K562 (cell line): ENCODE data around the gene GPRIN1. TPM values are rescaled to one million over a fixed set of nuclear protein-coding genes. Genes with fewer than 3 reads are reported as not detected.

ENCODE experiments used
- ATAC-seq: fragments of 200-7000 bp; cut with Tn5 transposase; 3 replicates; pipeline ENCODE4 v1.9.1; 2020; ENCODE audit warnings: moderate library complexity
- BruUV-seq: library from RNA; stranded (reverse); fragments of 400-500 nt; replicated peaks from 2 replicates; lab custom pipeline; 2021; lab: Mats Ljungman, UMichigan
- CTCF ChIA-PET: fragments of 300-600 bp; formaldehyde crosslinking; extraction: SDS; loops from one replicate; lab custom pipeline; 2021; ENCODE audit warnings: low intra/inter-chr PET ratio; lab: Yijun Ruan, JAX
- POLR2A ChIA-PET: fragments of 300-600, 350-650 bp; sonication (Branson Sonifier 250); formaldehyde crosslinking; extraction: SDS; loops from one replicate; lab custom pipeline; 2021; ENCODE audit warnings: antibody characterized with exemption, inconsistent platforms; lab: Yijun Ruan, JAX
- DNase-seq, 4 experiments: peaks; one replicate each; pipeline versions ENCODE4 v3.0.0 to v3.0.0-alpha.2; 2011 to 2018; ENCODE audit warnings: low spot score in 3 of 4, mixed read lengths in 3 of 4; ENCODE audit errors: extremely low read depth in 1 of 4
- FAIRE-seq: peaks from 2 replicates; lab custom pipeline; 2011; peaks lifted over from hg19 to GRCh38; lab: Jason Lieb, UNC
- H2AFZ ChIP-seq: 2 replicates; pipeline ENCODE4 v1.6.0; 2011; ENCODE audit warnings: low read depth, low read length, control low read depth, inconsistent platforms
- H3K27ac ChIP-seq: fragments of 200-600 bp; 3 replicates; pipeline ENCODE4 v1.8.0; 2011; ENCODE audit warnings: low read depth, mild to moderate bottlenecking, control low read depth, inconsistent platforms, low read length, moderate library complexity, mixed read lengths; ENCODE audit errors: extremely low read depth
- H3K27me3 ChIP-seq, 2 experiments: fragments of 300-600 bp in 1 of 2; 2 replicates in 1 of 2; 3 replicates in 1 of 2; pipeline versions ENCODE4 v1.6.0 to v1.8.0; 2011; ENCODE audit warnings: inconsistent platforms in 2 of 2, low read length in 2 of 2, mild to moderate bottlenecking in 1 of 2, mixed read lengths in 1 of 2, moderate library complexity in 1 of 2; ENCODE audit not compliant: control insufficient read depth in 2 of 2, insufficient read depth in 2 of 2
- H3K36me3 ChIP-seq: fragments of 300-600 bp; 3 replicates; pipeline ENCODE4 v1.8.0; 2011; ENCODE audit warnings: mild to moderate bottlenecking, low read length, inconsistent platforms; ENCODE audit not compliant: control insufficient read depth, insufficient read depth
- H3K4me1 ChIP-seq, 2 experiments: fragments of 200-600 bp in 1 of 2; replicated peaks in 1 of 2; 2 replicates in 1 of 2; 3 replicates in 1 of 2; pipeline versions ENCODE4 v1.5.1 to v1.8.0; 2011; ENCODE audit warnings: inconsistent platforms in 2 of 2, low read length in 2 of 2, mild to moderate bottlenecking in 1 of 2, mixed read lengths in 1 of 2, moderate library complexity in 1 of 2; ENCODE audit not compliant: control insufficient read depth in 2 of 2, insufficient read depth in 2 of 2
- H3K4me2 ChIP-seq: 2 replicates; pipeline ENCODE4 v1.6.1; 2011; ENCODE audit warnings: low read length, control low read depth, inconsistent platforms, mixed read lengths; ENCODE audit not compliant: insufficient read depth
- H3K4me3 ChIP-seq: fragments of 200-600 bp; sonication (generic), shearing (Covaris generic); 2 replicates; pipeline ENCODE4 v1.5.1; 2016; ENCODE audit warnings: control low read depth, inconsistent platforms
- H3K79me2 ChIP-seq: fragments of 200-600 bp; 3 replicates; pipeline ENCODE4 v1.8.0; 2011; ENCODE audit warnings: low read length, inconsistent platforms; ENCODE audit not compliant: control insufficient read depth, insufficient read depth
- H3K9ac ChIP-seq, 2 experiments: 2 replicates each; pipeline versions ENCODE4 v1.6.0 to v1.6.1; 2011; ENCODE audit warnings: low read depth in 2 of 2, low read length in 2 of 2, control low read depth in 1 of 2, inconsistent platforms in 1 of 2, mild to moderate bottlenecking in 1 of 2, mixed read lengths in 1 of 2; ENCODE audit not compliant: insufficient read depth in 1 of 2
- H3K9me1 ChIP-seq: one replicate; pipeline ENCODE4 v1.6.0; 2011; ENCODE audit warnings: inconsistent platforms, mild to moderate bottlenecking, low read length, moderate library complexity; ENCODE audit not compliant: control insufficient read depth, insufficient read depth
- H3K9me3 ChIP-seq: replicated peaks from 2 replicates; pipeline ENCODE4 v1.5.1; 2011; ENCODE audit warnings: low read depth, low read length, inconsistent platforms; ENCODE audit not compliant: control insufficient read depth, insufficient read depth
- H4K20me1 ChIP-seq: replicated peaks from 2 replicates; pipeline ENCODE4 v1.6.1; 2011; ENCODE audit warnings: low read length, inconsistent platforms, mixed read lengths; ENCODE audit not compliant: control insufficient read depth, insufficient read depth
- CREM ChIP-seq: IDR thresholded peaks from 2 replicates; pipeline ENCODE4 v1.6.1; 2014; ENCODE audit warnings: antibody characterized with exemption, low read depth
- CTBP1 ChIP-seq: fragments of 450-650 bp; IDR thresholded peaks from 2 replicates; pipeline ENCODE4 v1.6.1; 2016; ENCODE audit warnings: borderline replicate concordance
- DEAF1 ChIP-seq: fragments of 450-650 bp; formaldehyde crosslinking; IDR thresholded peaks from 2 replicates; pipeline ENCODE4 v1.4.0; 2020; ENCODE audit warnings: mild to moderate bottlenecking, moderate library complexity
- EGR1 ChIP-seq: fragments of 450-650 bp; conservative IDR thresholded peaks from 2 replicates; pipeline ENCODE4 v1.6.1; 2017; ENCODE audit warnings: mild to moderate bottlenecking
- JUN ChIP-seq, 2 experiments: sonication (generic) in 1 of 2; formaldehyde crosslinking in 1 of 2; IDR thresholded peaks; 2 replicates each; pipeline versions ENCODE4 v1.6.1 to v1.8.0; 2012 to 2022; ENCODE audit warnings: borderline replicate concordance in 2 of 2, mild to moderate bottlenecking in 2 of 2, improper control_type of control experiment in 1 of 2, low read depth in 1 of 2, low read length in 1 of 2, missing genetic modification reagents in 1 of 2
- JUND ChIP-seq, 2 experiments: IDR thresholded peaks; 2 replicates in 1 of 2; 3 replicates in 1 of 2; pipeline ENCODE4 v1.6.1; 2011; ENCODE audit warnings: borderline replicate concordance in 2 of 2, low read depth in 2 of 2, low read length in 2 of 2, improper control_type of control experiment in 1 of 2, missing biosample characterization in 1 of 2, missing genetic modification characterization in 1 of 2, missing genetic modification reagents in 1 of 2
- KDM2B ChIP-seq: fragments of 250-450 bp; sonication (Bioruptor Pico); IDR thresholded peaks from 2 replicates; pipeline ENCODE4 v1.8.0; 2021; ENCODE audit warnings: mild to moderate bottlenecking, moderate library complexity
- L3MBTL2 ChIP-seq: fragments of 450-650 bp; IDR thresholded peaks from 2 replicates; pipeline ENCODE4 v1.6.1; 2016; ENCODE audit warnings: mild to moderate bottlenecking, moderate library complexity
- MYC ChIP-seq, 2 experiments: fragments of 250-450 bp in 1 of 2; sonication (Bioruptor Pico) in 1 of 2; IDR thresholded peaks; 2 replicates each; pipeline versions ENCODE4 v1.5.1 to v1.6.1; 2012 to 2021; ENCODE audit warnings: low read depth in 2 of 2, borderline replicate concordance in 1 of 2, improper control_type of control experiment in 1 of 2, low read length in 1 of 2, mild to moderate bottlenecking in 1 of 2, moderate library complexity in 1 of 2
- PPARD ChIP-seq: fragments of 250-450 bp; sonication (Bioruptor Pico); IDR thresholded peaks from 2 replicates; pipeline ENCODE4 v1.8.0; 2022; ENCODE audit warnings: inconsistent platforms, mild to moderate bottlenecking, moderate library complexity
- RCOR1 ChIP-seq, 2 experiments: IDR thresholded peaks; 2 replicates each; pipeline ENCODE4 v1.6.1; 2012; ENCODE audit warnings: low read depth in 2 of 2, low read length in 2 of 2, borderline replicate concordance in 1 of 2, improper control_type of control experiment in 1 of 2
- SMC3 ChIP-seq: conservative IDR thresholded peaks from 2 replicates; pipeline ENCODE4 v1.6.1; 2011; ENCODE audit warnings: low read depth, low read length, improper control_type of control experiment; ENCODE audit not compliant: insufficient read depth
- STAG1 ChIP-seq: sonication (generic); formaldehyde crosslinking; IDR thresholded peaks from 2 replicates; pipeline ENCODE4 v1.5.0; 2020; ENCODE audit warnings: missing genetic modification reagents, borderline replicate concordance
- THRA ChIP-seq: fragments of 450-650 bp; IDR thresholded peaks from 2 replicates; pipeline ENCODE4 v1.6.1; 2017; ENCODE audit warnings: mild to moderate bottlenecking, moderate library complexity
- YY1 ChIP-seq, 3 experiments: IDR thresholded peaks; 2 replicates each; pipeline ENCODE4 v1.6.1; 2011; ENCODE audit warnings: low read length in 2 of 3, mild to moderate bottlenecking in 2 of 3, moderate library complexity in 2 of 3, borderline replicate concordance in 1 of 3, control low read depth in 1 of 3, low read depth in 1 of 3; ENCODE audit not compliant: insufficient read depth in 3 of 3, insufficient replicate concordance in 2 of 3, control insufficient read depth in 1 of 3, insufficient read length in 1 of 3; ENCODE audit errors: extremely low read depth in 1 of 3
- ZNF24 ChIP-seq: fragments of 450-650 bp; IDR thresholded peaks from 2 replicates; pipeline ENCODE4 v1.6.1; 2016
- ZNF431 ChIP-seq: sonication (generic); formaldehyde crosslinking; IDR thresholded peaks from 2 replicates; pipeline ENCODE4 v1.8.0; 2022; ENCODE audit warnings: mild to moderate bottlenecking, missing genetic modification reagents
- WGBS: fragments of 100-300 bp; shearing (Covaris generic); methylation state at CpG from one replicate; pipeline ENCODE4 v1.1.6; 2016; ENCODE audit warnings: low coverage, mixed read lengths; ENCODE audit not compliant: insufficient coverage; ENCODE audit errors: missing lambda C conversion rate; 5-methylcytosine and 5-hydroxymethylcytosine counted together
- in situ Hi-C: fragments of 300-500 bp; cut with MboI; formaldehyde crosslinking; loops from 4 replicates; pipeline ENCODE4 v1.15.0; 2018; ENCODE audit warnings: inconsistent platforms, mixed read lengths
- intact Hi-C: fragments of 100-400 bp; cut with micrococcal nuclease; formaldehyde crosslinking; loops from 2 replicates; pipeline ENCODE4 v1.14.2; 2022
- polyA plus RNA-seq, 8 experiments: library from polyadenylated mRNA; depleted of rRNA in 4 of 8; stranded (reverse) in 5 of 8; unstranded in 3 of 8; fragments of >200 nt; fragmentation: Nextera tagmentation in 2 of 8; fragmentation: Illumina TruSeq in 1 of 8; extraction: Ambion mirVana in 2 of 8; extraction: Trizol in 1 of 8; gene quantifications; 2 replicates each; pipeline versions ENCODE4 v1.2.1 to v1.2.3, GENCODE V29; 2011 to 2014; ENCODE audit warnings: inconsistent platforms in 1 of 8, missing spikeins in 1 of 8
- total RNA-seq, 7 experiments: library from RNA; depleted of rRNA in 6 of 7; stranded (reverse); fragments of >200 nt in 6 of 7; fragmentation: Illumina TruSeq in 2 of 7; extraction: Trizol in 2 of 7; gene quantifications; 2 replicates each; pipeline versions ENCODE4 v1.2.1 to v1.2.3, GENCODE V29; 2011 to 2021; ENCODE audit warnings: low replicate concordance in 1 of 7

The GPRIN1 gene
- total and polyA plus RNA-seq, 9 of the 15 experiments (the other 6 are each of a cell fraction or from before 2014, with no cell fraction given), result 0.15 to 11.6 (median 4.4) TPM

- peak; percentile 99 for ATAC-seq
- 3% methylated on average over 27 of the region's 31 CpGs for WGBS
- Histone ChIP-seq H4K20me1 (peaks cover 3% of the 10 kb centered on the region; the same call in 1 of the 2 replicates), H3K4me1 (peaks cover 8 to 34% of the 10 kb centered on the region in 2 experiments), H2AFZ (peak overlapping the region; percentile 70), H3K9me3 (no peaks in the 10 kb centered on the region), H3K4me2 (peak overlapping the region; percentile 64), H3K27me3 (peaks cover 19 to 55% of the 10 kb centered on the region in 2 experiments), H3K9me1 (no peaks in the 10 kb centered on the region), H3K79me2 (no peaks in the 10 kb centered on the region), H3K4me3 (peak overlapping the region; percentile 19), H3K9ac (peak overlapping the region in 1 of 2 experiments; percentile 86; a peak in 2 of 4 replicates), H3K36me3 (no peaks in the 10 kb centered on the region), H3K27ac (no peak overlapping the region)
- BruUV-seq, result no TSS peak
- in situ Hi-C loops, result no loop called here
- POLR2A ChIA-PET, result interaction anchor here (0.8 kb wide), 1 partner anchor 19 kb away, joined by 5 read pairs; no protein-coding TSS in a partner anchor
- intact Hi-C loops, result loop anchor here (1.0 to 5.0 kb wide), 2 partner anchors 45 to 202 kb away; partner anchors contain the start of gene CLTB
- DNase-seq, result peak; percentile 96 to 99 (median 98)
- FAIRE-seq, result peak; percentile 92
- CTCF ChIA-PET, result interaction anchor here (0.6 to 1.4 kb wide), 3 partner anchors 45 to 890 kb away, joined by 3 to 8 read pairs (median 4); no protein-coding TSS in a partner anchor
- TF ChIP-seq MYC (IDR thresholded peaks at IDR 0.05; ENCODE audit: low read depth, low read length), result peak; percentile 45
- no peak for TF ChIP-seq MYC (CRISPR knock-in tag; IDR thresholded peaks at IDR 0.05; ENCODE audit: borderline replicate concordance, low read depth)
- no peak for TF ChIP-seq PPARD
- TF ChIP-seq RCOR1 (IDR thresholded peaks at IDR 0.05; ENCODE audit: borderline replicate concordance in 1 of 2, low read depth in 2 of 2, low read length in 2 of 2), result 0 out of 4 replicates have a peak, but pooled peaks of 1 of the 2 experiments have one; percentile 23
- no peak for TF ChIP-seq THRA
- TF ChIP-seq YY1 (IDR thresholded peaks at IDR 0.05; ENCODE audit: borderline replicate concordance in 1 of 3, control insufficient read depth in 1 of 3, extremely low read depth in 1 of 3, insufficient read depth in 3 of 3, insufficient read length in 1 of 3, insufficient replicate concordance in 2 of 3, low read depth in 1 of 3, low read length in 2 of 3), result peak in 2 of 3 experiments; percentile 26 to 30
- peak; percentile 67; the same call in 1 of the 2 replicates for TF ChIP-seq STAG1 (CRISPR knock-in tag)
- 0 out of 2 replicates have a peak, but pooled peaks have one; percentile 34 for TF ChIP-seq CTBP1
- no peak for TF ChIP-seq ZNF24
- peak; percentile 46; the same call in 1 of the 2 replicates for TF ChIP-seq JUND (IDR thresholded peaks at IDR 0.05; ENCODE audit: borderline replicate concordance, low read depth, low read length)
- no peak; the same call in 2 of the 3 replicates for TF ChIP-seq JUND (tag; IDR thresholded peaks at IDR 0.05; ENCODE audit: borderline replicate concordance, low read depth, low read length)
- TF ChIP-seq SMC3, result peak; percentile 77
- TF ChIP-seq DEAF1 (CRISPR knock-in tag), result peak; percentile 72; the same call in 1 of the 2 replicates
- 0 out of 2 replicates have a peak, but pooled peaks have one; percentile 24 for TF ChIP-seq ZNF431 (CRISPR knock-in tag)
- TF ChIP-seq JUN (IDR thresholded peaks at IDR 0.05; ENCODE audit: borderline replicate concordance, low read depth, low read length), result peak; percentile 16; the same call in 1 of the 2 replicates
- no peak for TF ChIP-seq JUN (CRISPR knock-in tag; IDR thresholded peaks at IDR 0.05; ENCODE audit: borderline replicate concordance)
- TF ChIP-seq L3MBTL2, result peak; percentile 84
- TF ChIP-seq CREM, result peak; percentile 57
- TF ChIP-seq KDM2B (CRISPR knock-in tag), result no peak
- peak; percentile 73 for TF ChIP-seq EGR1
These were observed 9.2 kb upstream of the GPRIN1 start for GRCh38 chr5:176619203-176619568.
